Measurements from ENCODE around the gene PMPCA. TPM values are rescaled to one million over a fixed set of nuclear protein-coding genes. Genes with fewer than 3 reads are reported as not detected.

PMPCA gene
- total RNA-seq, 1 experiment from 2014 or later: 103 TPM

DNA sequence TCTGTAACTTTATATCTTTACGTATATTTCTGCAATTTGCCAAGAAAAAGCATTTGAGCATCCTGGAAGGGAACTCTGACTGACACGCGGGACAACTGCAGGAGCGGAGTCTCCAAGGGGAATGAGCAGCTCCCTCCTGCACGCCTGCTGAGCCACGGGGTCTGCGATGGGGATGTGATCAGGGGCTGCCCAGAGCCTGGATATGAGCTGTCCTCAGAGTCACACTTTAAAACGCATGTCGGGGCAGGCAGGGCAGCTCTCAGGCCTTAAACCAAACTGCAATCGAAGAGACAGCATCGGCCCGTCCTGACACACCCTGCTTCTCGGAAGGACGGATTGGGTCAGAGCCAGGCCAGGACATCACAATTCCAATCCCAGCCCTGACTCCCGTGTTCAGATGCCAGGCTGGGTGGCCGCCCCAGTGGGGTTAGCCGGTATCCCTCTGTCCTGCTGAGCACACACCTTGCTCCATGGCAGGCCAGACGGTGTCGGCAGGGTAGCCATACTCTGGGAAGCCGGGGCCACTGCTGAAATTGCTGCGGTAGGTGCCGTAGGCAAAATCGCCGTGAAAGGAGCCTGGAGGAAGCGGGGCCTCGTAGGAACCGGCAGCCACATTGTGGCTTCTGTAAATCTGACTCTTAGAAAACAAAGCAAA is 55.2 kb downstream of the PMPCA start (continued):
- TF ChIP-seq ZSCAN18 (CRISPR knock-in tag; IDR thresholded peaks at IDR 0.05) (no peak), ZNF232 (CRISPR knock-in tag; IDR thresholded peaks at IDR 0.05) (no peak), KAT7 (CRISPR knock-in tag; IDR thresholded peaks at IDR 0.05; ENCODE audit: borderline replicate concordance) (no peak), AR (CRISPR knock-in tag; IDR thresholded peaks at IDR 0.05) (no peak), HMGXB4 (CRISPR knock-in tag; IDR thresholded peaks at IDR 0.05) (no peak), MXD4 (CRISPR knock-in tag; IDR thresholded peaks at IDR 0.05; ENCODE audit: borderline replicate concordance) (no peak)
- TF ChIP-seq, protein P1, sequence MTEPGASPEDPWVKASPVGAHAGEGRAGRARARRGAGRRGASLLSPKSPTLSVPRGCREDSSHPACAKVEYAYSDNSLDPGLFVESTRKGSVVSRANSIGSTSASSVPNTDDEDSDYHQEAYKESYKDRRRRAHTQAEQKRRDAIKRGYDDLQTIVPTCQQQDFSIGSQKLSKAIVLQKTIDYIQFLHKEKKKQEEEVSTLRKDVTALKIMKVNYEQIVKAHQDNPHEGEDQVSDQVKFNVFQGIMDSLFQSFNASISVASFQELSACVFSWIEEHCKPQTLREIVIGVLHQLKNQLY (CRISPR knock-in tag; IDR thresholded peaks at IDR 0.05): no peak

GRCh38 chr9:136466155-136466541 is 55.7 kb downstream of the PMPCA start:
- Mint-ChIP-seq H3K9me3 (no peaks in the 10 kb centered on the region), H3K27me3 (ENCODE audit: low read depth) (no peaks in the 10 kb centered on the region), H3K4me1 (no peaks in the 10 kb centered on the region), H3K4me3 (no peak overlapping the region), H3K27ac (no peak overlapping the region), H3K36me3 (peaks cover 69% of the 10 kb centered on the region)
- ChIA-PET CTCF (no interaction called here), POLR2A (no interaction called here)
- DNase-seq (ENCODE audit: low spot score) (no peak), ATAC-seq (no peak)
- no peak for TF ChIP-seq ZNF281 (CRISPR knock-in tag; IDR thresholded peaks at IDR 0.05)
- no peak for TF ChIP-seq CREM (CRISPR knock-in tag; IDR thresholded peaks at IDR 0.05)
- no peak for TF ChIP-seq ATF6 (CRISPR knock-in tag; IDR thresholded peaks at IDR 0.05)
- TF ChIP-seq ZNF671 (CRISPR knock-in tag; IDR thresholded peaks at IDR 0.05): no peak
- no peak for TF ChIP-seq ARID4B (CRISPR knock-in tag; IDR thresholded peaks at IDR 0.05; ENCODE audit: borderline replicate concordance)
- TF ChIP-seq, protein P2, sequence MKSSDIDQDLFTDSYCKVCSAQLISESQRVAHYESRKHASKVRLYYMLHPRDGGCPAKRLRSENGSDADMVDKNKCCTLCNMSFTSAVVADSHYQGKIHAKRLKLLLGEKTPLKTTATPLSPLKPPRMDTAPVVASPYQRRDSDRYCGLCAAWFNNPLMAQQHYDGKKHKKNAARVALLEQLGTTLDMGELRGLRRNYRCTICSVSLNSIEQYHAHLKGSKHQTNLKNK (CRISPR knock-in tag; IDR thresholded peaks at IDR 0.05): no peak
- TF ChIP-seq CBFB (CRISPR knock-in tag; IDR thresholded peaks at IDR 0.05; ENCODE audit: low read depth): no peak
- no peak for TF ChIP-seq ZNF232 (CRISPR knock-in tag; IDR thresholded peaks at IDR 0.05)
- no peak for TF ChIP-seq ZNF121 (CRISPR knock-in tag; IDR thresholded peaks at IDR 0.05)
